Heart left ventricle (tissue), 13 donors: Measurements from ENCODE around the gene VTI1A.

Experiments used
- CTCF ChIP-seq, 12 donors: fragments of 200-600 bp; sonication (generic) in 4 of 12; IDR thresholded peaks; one replicate each; pipeline versions ENCODE4 v1.5.0 to v1.8.0; 2018 to 2022; ENCODE audit warnings: antibody characterized with exemption in 12 of 12, mild to moderate bottlenecking in 5 of 12
- POLR2A ChIP-seq, 2 donors: fragments of 450-650 bp; IDR thresholded peaks; one replicate each; pipeline ENCODE4 v1.6.1; 2017; ENCODE audit warnings: antibody characterized with exemption in 2 of 2, mild to moderate bottlenecking in 2 of 2, moderate library complexity in 2 of 2
- donor health status: ischemic (EF 13 %, LVEDD 7.1; RV severe dilation, severe dysfunction).
- donor health status: DM: no; HTN: yes; CAD: no.
- donor health status: DM: no; HTN: no; CAD: no.
- donor health status: ischemic (EF 25% LVEDD 6.9; RV normal size, moderate dysfunction).
- donor health status: ischemic (EF 25% LVEDD 5.7; RV mildly dilated, moderate dysfunction).
- donor health status: ischemic (EF 35%, LVEDD 5.7; RV mildly dilated, moderate dysfunction).
- donor health status: nonischemic (EF 11% LVEDD 7.7; RV severe dilation, severe dysfunction).
- donor health status: DM: yes; HTN: yes; CAD: no.
- donor health status: PGD.
- donor health status: ischemic (EF 29% LVEDD 5.4; RV normal size, mild dysfunction).
- donor health status: nonischemic (EF 23%, LVEDD 6.1; RV moderate dilation, normal function).

GRCh38 chr10:112790921-112791320, 343.9 kb downstream of the VTI1A start:
- no peak for TF ChIP-seq CTCF (IDR thresholded peaks at IDR 0.05)
- no peak for TF ChIP-seq POLR2A (IDR thresholded peaks at IDR 0.05)
